Suprapubic skin (tissue), 4 donors: Measurements from ENCODE around the gene PDCD7.
"Not testable (repeated sequence)": the region's sequence is repeated elsewhere in the genome, so short reads cannot be mapped to it uniquely, and the experiment has no call there.

Experiments used
- EP300 ChIP-seq: sonication (generic); formaldehyde crosslinking; IDR thresholded peaks from one replicate; pipeline ENCODE4 v1.6.1; 2017; ENCODE audit warnings: antibody characterized with exemption
- POLR2A ChIP-seq, 2 donors: fragments of 450-650 bp; IDR thresholded peaks; one replicate each; pipeline ENCODE4 v1.6.1; 2017; ENCODE audit warnings: antibody characterized with exemption in 2 of 2, mild to moderate bottlenecking in 2 of 2, moderate library complexity in 2 of 2
- POLR2AphosphoS5 ChIP-seq, 3 donors: sonication (generic); formaldehyde crosslinking; IDR thresholded peaks; one replicate each; pipeline ENCODE4 v1.6.1; 2017; ENCODE audit warnings: antibody characterized with exemption in 3 of 3
- TF ChIP-seq, protein P1 (sequence below), 2 donors: fragments of 200-600 bp in 1 of 2; fragments of 450-650 bp in 1 of 2; sonication (generic) in 1 of 2; IDR thresholded peaks; one replicate each; pipeline ENCODE4 v1.5.1; 2016 to 2019; ENCODE audit warnings: antibody characterized with exemption in 2 of 2, mild to moderate bottlenecking in 1 of 2, moderate library complexity in 1 of 2

DNA sequence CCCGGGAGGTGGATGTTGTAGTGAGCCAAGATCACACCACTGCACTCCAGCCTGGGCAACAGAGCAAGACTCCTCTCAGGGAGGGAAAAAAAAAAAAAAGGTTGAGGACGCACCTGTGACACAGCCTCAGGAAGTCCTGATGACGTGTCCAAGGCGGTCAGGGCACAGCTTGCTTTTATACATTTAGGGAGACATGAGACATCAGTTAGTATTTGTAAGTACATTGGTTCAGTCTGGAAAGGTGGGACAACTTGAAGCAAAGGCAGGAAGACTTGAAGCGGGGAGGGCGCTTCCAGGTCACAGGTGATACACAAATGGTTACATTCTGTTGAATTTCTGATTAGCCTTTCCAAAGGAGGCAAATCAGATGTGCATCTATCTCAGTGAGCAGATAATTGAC is 5.0 kb upstream of the PDCD7 start:
- TF ChIP-seq, protein P1, sequence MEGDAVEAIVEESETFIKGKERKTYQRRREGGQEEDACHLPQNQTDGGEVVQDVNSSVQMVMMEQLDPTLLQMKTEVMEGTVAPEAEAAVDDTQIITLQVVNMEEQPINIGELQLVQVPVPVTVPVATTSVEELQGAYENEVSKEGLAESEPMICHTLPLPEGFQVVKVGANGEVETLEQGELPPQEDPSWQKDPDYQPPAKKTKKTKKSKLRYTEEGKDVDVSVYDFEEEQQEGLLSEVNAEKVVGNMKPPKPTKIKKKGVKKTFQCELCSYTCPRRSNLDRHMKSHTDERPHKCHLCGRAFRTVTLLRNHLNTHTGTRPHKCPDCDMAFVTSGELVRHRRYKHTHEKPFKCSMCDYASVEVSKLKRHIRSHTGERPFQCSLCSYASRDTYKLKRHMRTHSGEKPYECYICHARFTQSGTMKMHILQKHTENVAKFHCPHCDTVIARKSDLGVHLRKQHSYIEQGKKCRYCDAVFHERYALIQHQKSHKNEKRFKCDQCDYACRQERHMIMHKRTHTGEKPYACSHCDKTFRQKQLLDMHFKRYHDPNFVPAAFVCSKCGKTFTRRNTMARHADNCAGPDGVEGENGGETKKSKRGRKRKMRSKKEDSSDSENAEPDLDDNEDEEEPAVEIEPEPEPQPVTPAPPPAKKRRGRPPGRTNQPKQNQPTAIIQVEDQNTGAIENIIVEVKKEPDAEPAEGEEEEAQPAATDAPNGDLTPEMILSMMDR (IDR thresholded peaks at IDR 0.05) = not testable (repeated sequence)
- not testable (repeated sequence) for TF ChIP-seq POLR2A (IDR thresholded peaks at IDR 0.05); EP300; POLR2AphosphoS5 (IDR thresholded peaks at IDR 0.05)
